DOHH2 (cell line): ENCODE measurements around the gene CCDC190.

Source experiments
- H3F3A ChIP-seq: fragments of 200-600 bp; sonication (generic), shearing (Covaris generic); 2 replicates; pipeline ENCODE4 v1.6.0; 2016; ENCODE audit warnings: antibody characterized with exemption, mild to moderate bottlenecking; ENCODE audit not compliant: control insufficient read depth, insufficient read depth
- H3K27ac ChIP-seq: fragments of 200-600 bp; sonication (generic); 2 replicates; pipeline ENCODE4 v1.5.1; 2014; ENCODE audit warnings: low read depth, mild to moderate bottlenecking, low read length, moderate library complexity
- H3K27me3 ChIP-seq: fragments of 200-600 bp; sonication (generic); 2 replicates; pipeline ENCODE4 v1.6.1; 2014; ENCODE audit warnings: mild to moderate bottlenecking, low read length, mixed read lengths; ENCODE audit not compliant: control insufficient read depth
- H3K36me3 ChIP-seq: fragments of 200-600 bp; sonication (generic); 2 replicates; pipeline ENCODE4 v1.6.1; 2014; ENCODE audit warnings: mild to moderate bottlenecking, low read length, moderate library complexity, mixed read lengths; ENCODE audit not compliant: control insufficient read depth
- H3K4me1 ChIP-seq: fragments of 200-600 bp; sonication (generic); 2 replicates; pipeline ENCODE4 v1.6.1; 2014; ENCODE audit warnings: mild to moderate bottlenecking, low read length, mixed read lengths; ENCODE audit not compliant: control insufficient read depth
- H3K4me2 ChIP-seq: fragments of 200-600 bp; sonication (generic); 2 replicates; pipeline ENCODE4 v1.6.0; 2014; ENCODE audit warnings: mild to moderate bottlenecking, low read length, moderate library complexity
- H3K4me3 ChIP-seq: fragments of 200-600 bp; sonication (generic); 2 replicates; pipeline ENCODE4 v1.5.1; 2014; ENCODE audit warnings: mild to moderate bottlenecking, low read length, mixed read lengths
- H3K79me2 ChIP-seq: fragments of 200-600 bp; sonication (generic); 2 replicates; pipeline ENCODE4 v1.6.1; 2014; ENCODE audit warnings: mild to moderate bottlenecking, low read length, mixed read lengths; ENCODE audit not compliant: control insufficient read depth
- H3K9me2 ChIP-seq: fragments of 200-600 bp; sonication (generic); replicated peaks from 2 replicates; pipeline ENCODE4 v1.6.1; 2014; ENCODE audit warnings: mild to moderate bottlenecking, low read length, mixed read lengths; ENCODE audit not compliant: control insufficient read depth
- H3K9me3 ChIP-seq: fragments of 200-600 bp; sonication (generic); 2 replicates; pipeline ENCODE4 v1.6.1; 2014; ENCODE audit warnings: antibody characterized with exemption, low read length, mixed read lengths; ENCODE audit not compliant: control insufficient read depth, insufficient read depth
- H4K20me1 ChIP-seq: fragments of 200-600 bp; sonication (generic); 2 replicates; pipeline ENCODE4 v1.6.0; 2014; ENCODE audit warnings: low read depth, mild to moderate bottlenecking, antibody characterized with exemption, low read length, moderate library complexity; ENCODE audit not compliant: control insufficient read depth, insufficient read depth
- EZH2phosphoT487 ChIP-seq: fragments of 200-600 bp; sonication (generic); IDR thresholded peaks from 2 replicates; pipeline ENCODE4 v1.6.1; 2017; ENCODE audit warnings: borderline replicate concordance, mild to moderate bottlenecking, antibody characterized with exemption, low read length, moderate library complexity, mixed read lengths
- TF ChIP-seq, protein P1 (sequence below): fragments of 200-600 bp; sonication (generic); IDR thresholded peaks from one replicate; pipeline ENCODE4 v1.5.1; 2014; ENCODE audit warnings: antibody characterized with exemption, mild to moderate bottlenecking, low read depth, low read length; ENCODE audit not compliant: poor library complexity, severe bottlenecking

CCDC190 gene

DNA sequence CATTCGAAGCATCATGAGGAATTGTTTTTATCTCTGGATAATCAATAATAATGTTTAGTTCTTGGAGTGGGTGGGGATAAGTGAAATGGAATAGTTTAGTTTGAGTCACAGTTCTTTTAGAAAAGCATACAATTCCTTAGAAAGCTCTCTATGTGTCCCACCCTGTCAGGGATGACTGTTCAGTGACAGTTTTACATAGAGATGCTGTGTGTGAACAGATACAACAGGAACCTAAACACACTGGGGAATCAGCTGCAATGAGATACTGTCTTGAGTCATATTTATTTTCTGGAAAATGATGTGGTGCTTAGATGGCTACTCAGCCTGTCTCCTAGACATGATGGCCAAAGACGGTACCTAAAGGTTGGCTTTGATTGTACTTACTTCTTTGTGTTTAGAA lies 25.7 kb upstream of the CCDC190 start:
- Histone ChIP-seq H3K4me2 (no peak overlapping the region), H3F3A (no peaks in the 10 kb centered on the region), H3K9me2 (no peaks in the 10 kb centered on the region), H4K20me1 (no peaks in the 10 kb centered on the region), H3K27me3 (peaks cover 4% of the 10 kb centered on the region; the same call in 1 of the 2 replicates), H3K36me3 (no peaks in the 10 kb centered on the region), H3K4me3 (no peak overlapping the region), H3K4me1 (no peaks in the 10 kb centered on the region), H3K9me3 (no peaks in the 10 kb centered on the region), H3K27ac (no peak overlapping the region), H3K79me2 (no peaks in the 10 kb centered on the region)
- TF ChIP-seq, protein P1, sequence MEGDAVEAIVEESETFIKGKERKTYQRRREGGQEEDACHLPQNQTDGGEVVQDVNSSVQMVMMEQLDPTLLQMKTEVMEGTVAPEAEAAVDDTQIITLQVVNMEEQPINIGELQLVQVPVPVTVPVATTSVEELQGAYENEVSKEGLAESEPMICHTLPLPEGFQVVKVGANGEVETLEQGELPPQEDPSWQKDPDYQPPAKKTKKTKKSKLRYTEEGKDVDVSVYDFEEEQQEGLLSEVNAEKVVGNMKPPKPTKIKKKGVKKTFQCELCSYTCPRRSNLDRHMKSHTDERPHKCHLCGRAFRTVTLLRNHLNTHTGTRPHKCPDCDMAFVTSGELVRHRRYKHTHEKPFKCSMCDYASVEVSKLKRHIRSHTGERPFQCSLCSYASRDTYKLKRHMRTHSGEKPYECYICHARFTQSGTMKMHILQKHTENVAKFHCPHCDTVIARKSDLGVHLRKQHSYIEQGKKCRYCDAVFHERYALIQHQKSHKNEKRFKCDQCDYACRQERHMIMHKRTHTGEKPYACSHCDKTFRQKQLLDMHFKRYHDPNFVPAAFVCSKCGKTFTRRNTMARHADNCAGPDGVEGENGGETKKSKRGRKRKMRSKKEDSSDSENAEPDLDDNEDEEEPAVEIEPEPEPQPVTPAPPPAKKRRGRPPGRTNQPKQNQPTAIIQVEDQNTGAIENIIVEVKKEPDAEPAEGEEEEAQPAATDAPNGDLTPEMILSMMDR: no peak
- no peak for TF ChIP-seq EZH2phosphoT487

DNA sequence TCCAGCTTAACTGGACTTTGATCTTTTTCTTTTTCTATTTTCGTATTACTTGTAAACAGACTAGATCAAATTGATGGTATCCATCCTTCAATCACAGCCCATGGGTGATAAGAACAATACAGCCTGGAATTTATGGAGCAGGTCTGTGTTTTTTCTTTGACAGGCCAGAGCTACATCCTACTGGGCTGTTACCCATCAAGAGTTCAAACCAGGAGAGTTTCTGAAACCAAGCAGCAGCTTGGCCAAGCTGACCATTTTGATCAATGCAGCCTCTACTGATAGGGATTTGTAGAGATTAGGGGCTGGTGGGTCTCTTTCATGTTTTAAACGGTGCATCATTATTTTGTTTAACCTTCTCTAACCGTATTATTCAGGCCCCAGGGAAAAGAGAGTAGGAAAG lies 24.3 kb upstream of the CCDC190 start:
- H3F3A ChIP-seq: no peaks in the 10 kb centered on the region
- no peak overlapping the region for H3K4me2 ChIP-seq
- TF ChIP-seq, protein P1: no peak
- TF ChIP-seq EZH2phosphoT487: no peak
- no peak overlapping the region for H3K4me3 ChIP-seq
- no peaks in the 10 kb centered on the region for H3K9me2 ChIP-seq
- no peaks in the 10 kb centered on the region for H3K4me1 ChIP-seq
- H3K36me3 ChIP-seq: no peaks in the 10 kb centered on the region
- H3K9me3 ChIP-seq: no peaks in the 10 kb centered on the region
- H3K27ac ChIP-seq: no peak overlapping the region
- H4K20me1 ChIP-seq: no peaks in the 10 kb centered on the region
- no peaks in the 10 kb centered on the region for H3K79me2 ChIP-seq
- H3K27me3 ChIP-seq: peaks cover 6% of the 10 kb centered on the region; the same call in 1 of the 2 replicates

DNA sequence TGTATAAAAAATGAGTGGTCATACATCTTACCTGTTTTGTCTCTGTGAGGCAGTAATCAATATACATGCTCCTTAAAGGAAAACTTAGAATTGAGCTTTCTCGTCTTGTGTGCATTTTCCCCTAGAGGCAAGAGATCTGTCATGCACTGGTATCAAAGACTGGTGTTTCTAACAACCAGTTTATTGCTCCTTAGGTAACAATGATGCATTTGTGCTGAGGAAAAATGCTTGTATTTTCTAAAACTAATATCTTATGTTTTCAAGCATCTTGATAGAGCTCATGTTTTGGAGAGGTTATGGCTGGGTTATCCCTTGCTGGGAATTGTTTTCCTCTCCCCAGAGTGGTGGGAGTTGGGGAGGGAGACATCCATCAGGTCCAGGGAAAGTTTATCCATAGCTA lies 23.9 kb upstream of the CCDC190 start:
- TF ChIP-seq, protein P1: no peak
- no peak for TF ChIP-seq EZH2phosphoT487
- no peaks in the 10 kb centered on the region for H3K79me2 ChIP-seq

DNA sequence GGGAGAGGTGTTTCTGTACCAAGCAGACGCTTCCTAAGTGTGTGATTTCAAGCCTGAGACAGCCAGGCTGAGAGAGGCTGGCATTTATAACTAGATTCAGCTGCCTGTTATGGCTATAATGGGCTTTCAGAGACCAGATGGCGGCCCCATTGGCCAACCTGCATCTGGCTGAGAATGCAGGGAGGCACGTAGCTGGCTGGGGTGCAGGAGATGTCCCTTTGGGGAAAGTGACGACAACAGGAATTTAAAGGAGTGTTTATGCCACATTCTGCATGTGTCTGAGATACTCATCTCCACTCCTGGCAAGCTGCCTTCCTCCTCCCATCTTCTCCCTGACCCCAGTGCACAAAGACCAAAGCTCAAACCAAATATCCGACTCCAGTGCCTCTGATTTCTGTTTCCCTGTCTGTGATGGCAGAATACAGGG lies 21.3 kb upstream of the CCDC190 start:
- no peaks in the 10 kb centered on the region for H4K20me1 ChIP-seq
- H3K4me3 ChIP-seq: no peak overlapping the region
- H3K79me2 ChIP-seq: no peaks in the 10 kb centered on the region
- no peaks in the 10 kb centered on the region for H3K4me1 ChIP-seq
- no peak overlapping the region for H3K27ac ChIP-seq
- no peak overlapping the region for H3K4me2 ChIP-seq
- H3K27me3 ChIP-seq: peaks cover 6% of the 10 kb centered on the region; the same call in 1 of the 2 replicates
- no peaks in the 10 kb centered on the region for H3F3A ChIP-seq
- H3K9me3 ChIP-seq: no peaks in the 10 kb centered on the region
- H3K9me2 ChIP-seq: no peaks in the 10 kb centered on the region
- no peak for TF ChIP-seq EZH2phosphoT487
- TF ChIP-seq, protein P1: no peak
- no peaks in the 10 kb centered on the region for H3K36me3 ChIP-seq

More for the DNA sequence above, 23.9 kb upstream of the CCDC190 start:
- Histone ChIP-seq H3K4me2 (no peak overlapping the region), H3K4me1 (no peaks in the 10 kb centered on the region), H3F3A (no peaks in the 10 kb centered on the region), H3K27ac (no peak overlapping the region), H3K9me3 (no peaks in the 10 kb centered on the region), H3K27me3 (peaks cover 6% of the 10 kb centered on the region; the same call in 1 of the 2 replicates), H3K36me3 (no peaks in the 10 kb centered on the region), H4K20me1 (no peaks in the 10 kb centered on the region), H3K4me3 (no peak overlapping the region), H3K9me2 (no peaks in the 10 kb centered on the region)
